HG03280 (cell line): ENCODE results near the gene KRTAP9-7.
"Not testable (repeated sequence)": the region's sequence is repeated elsewhere in the genome, so short reads cannot be mapped to it uniquely, and the experiment has no call there.

Experiments
- ATAC-seq: cut with Tn5 transposase; IDR thresholded peaks from one replicate; pipeline ENCODE4 v1.9.1; 2021; ENCODE audit warnings: mild to moderate bottlenecking, moderate library complexity; ENCODE audit not compliant: unreplicated experiment

KRTAP9-7 gene

GRCh38 chr17:41271323-41271722 is 4.2 kb upstream of the KRTAP9-7 start:
- ATAC-seq: not testable (repeated sequence)

GRCh38 chr17:41271858-41272257 is 3.6 kb upstream of the KRTAP9-7 start:
- ATAC-seq: no peak

GRCh38 chr17:41278176-41278955 is 2.9 kb downstream of the KRTAP9-7 start:
- ATAC-seq: no peak

- ATAC-seq: no peak
These were observed 8.5 kb downstream of the KRTAP9-7 start for GRCh38 chr17:41284043-41284442.

- ATAC-seq: no peak
These were observed 9.0 kb downstream of the KRTAP9-7 start for GRCh38 chr17:41284546-41284945.

GRCh38 chr17:41287050-41287449 is 11.6 kb downstream of the KRTAP9-7 start:
- no peak for ATAC-seq

- no peak for ATAC-seq
These were observed 18.5 kb downstream of the KRTAP9-7 start for GRCh38 chr17:41294016-41294415.

GRCh38 chr17:41296846-41297245 is 21.3 kb downstream of the KRTAP9-7 start:
- ATAC-seq: no peak

GRCh38 chr17:41298458-41299135 is 23.1 kb downstream of the KRTAP9-7 start:
- ATAC-seq: no peak

GRCh38 chr17:41301204-41301790 is 25.8 kb downstream of the KRTAP9-7 start:
- no peak for ATAC-seq

GRCh38 chr17:41301916-41302901 is 26.7 kb downstream of the KRTAP9-7 start, which contains the start of gene KRTAP29-1:
Gene KRTAP29-1 (minus strand): TSS chr17:41302851. CDS start chr17:41302851, 0 bp downstream.
- no peak for ATAC-seq

GRCh38 chr17:41302981-41303380 is 27.5 kb downstream of the KRTAP9-7 start:
- no peak for ATAC-seq

GRCh38 chr17:41304091-41304490 is 28.6 kb downstream of the KRTAP9-7 start:
- no peak for ATAC-seq

GRCh38 chr17:41307647-41308046 is 32.1 kb downstream of the KRTAP9-7 start:
- ATAC-seq: no peak

- no peak for ATAC-seq
These were observed 32.9 kb downstream of the KRTAP9-7 start for GRCh38 chr17:41308251-41308917.

GRCh38 chr17:41308918-41309359 is 33.4 kb downstream of the KRTAP9-7 start, which contains the start of gene KRTAP16-1:
Gene KRTAP16-1 (minus strand): TSS chr17:41309309. CDS start chr17:41309253, 56 bp downstream.
- no peak for ATAC-seq

GRCh38 chr17:41311111-41311510 is 35.6 kb downstream of the KRTAP9-7 start:
- no peak for ATAC-seq

- ATAC-seq: no peak
These were observed 39.8 kb downstream of the KRTAP9-7 start, which contains the start of gene KRTAP17-1 for GRCh38 chr17:41315204-41315794. Gene KRTAP17-1 (minus strand): TSS chr17:41315710. CDS start chr17:41315650, 60 bp downstream.

GRCh38 chr17:41315814-41316445 is 40.4 kb downstream of the KRTAP9-7 start:
- no peak for ATAC-seq
